ENCODE results near the gene PHLDB2. TPM values are rescaled to one million over a fixed set of nuclear protein-coding genes. Genes with fewer than 3 reads are reported as not detected.

PHLDB2 gene
- total and polyA plus RNA-seq, 2 of the 13 experiments (the other 11 are each of a cell fraction or from before 2014, with no cell fraction given), result 8.4 to 23.6 TPM

DNA sequence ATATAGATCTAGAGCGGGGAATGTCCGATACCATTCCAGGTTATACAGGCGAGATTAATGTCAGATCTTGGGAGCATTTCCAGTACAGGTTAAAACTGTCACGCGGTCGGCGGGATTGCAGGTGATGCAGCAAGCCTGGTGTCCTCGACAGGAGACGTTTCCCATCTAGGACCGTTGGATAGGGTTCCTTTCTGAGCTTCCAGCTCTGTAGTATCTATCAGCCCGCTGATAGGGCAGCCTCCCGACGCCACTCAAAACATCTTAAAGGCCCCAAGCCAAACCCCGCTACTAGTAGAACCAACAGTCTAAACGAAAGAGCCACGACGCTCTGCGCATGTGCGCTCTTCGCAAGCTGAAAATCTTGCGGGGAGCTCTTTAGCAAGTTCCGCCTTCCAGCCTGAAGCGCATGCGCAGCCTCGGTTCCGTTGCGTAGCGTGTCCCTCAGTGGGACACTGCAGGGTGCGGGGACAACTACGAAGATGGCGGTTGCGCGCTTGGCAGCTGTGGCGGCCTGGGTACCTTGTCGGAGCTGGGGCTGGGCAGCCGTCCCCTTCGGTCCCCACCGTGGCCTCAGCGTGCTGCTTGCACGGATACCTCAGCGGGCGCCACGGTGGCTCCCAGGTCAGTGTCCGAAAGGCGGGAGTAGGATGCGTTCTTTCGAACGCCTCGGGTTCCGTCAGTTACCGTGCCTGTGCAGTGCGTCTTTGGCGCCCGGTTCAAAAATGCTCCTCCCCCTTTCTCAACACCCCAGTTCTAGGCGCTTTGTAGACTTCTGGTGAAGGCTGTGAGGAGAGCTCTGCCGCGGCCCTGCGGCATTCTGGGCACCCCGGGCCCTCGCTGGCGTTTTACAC, 119.7 kb downstream of the PHLDB2 start, which contains the start of gene ABHD10 (continued):
- TF ChIP-seq, protein P1, sequence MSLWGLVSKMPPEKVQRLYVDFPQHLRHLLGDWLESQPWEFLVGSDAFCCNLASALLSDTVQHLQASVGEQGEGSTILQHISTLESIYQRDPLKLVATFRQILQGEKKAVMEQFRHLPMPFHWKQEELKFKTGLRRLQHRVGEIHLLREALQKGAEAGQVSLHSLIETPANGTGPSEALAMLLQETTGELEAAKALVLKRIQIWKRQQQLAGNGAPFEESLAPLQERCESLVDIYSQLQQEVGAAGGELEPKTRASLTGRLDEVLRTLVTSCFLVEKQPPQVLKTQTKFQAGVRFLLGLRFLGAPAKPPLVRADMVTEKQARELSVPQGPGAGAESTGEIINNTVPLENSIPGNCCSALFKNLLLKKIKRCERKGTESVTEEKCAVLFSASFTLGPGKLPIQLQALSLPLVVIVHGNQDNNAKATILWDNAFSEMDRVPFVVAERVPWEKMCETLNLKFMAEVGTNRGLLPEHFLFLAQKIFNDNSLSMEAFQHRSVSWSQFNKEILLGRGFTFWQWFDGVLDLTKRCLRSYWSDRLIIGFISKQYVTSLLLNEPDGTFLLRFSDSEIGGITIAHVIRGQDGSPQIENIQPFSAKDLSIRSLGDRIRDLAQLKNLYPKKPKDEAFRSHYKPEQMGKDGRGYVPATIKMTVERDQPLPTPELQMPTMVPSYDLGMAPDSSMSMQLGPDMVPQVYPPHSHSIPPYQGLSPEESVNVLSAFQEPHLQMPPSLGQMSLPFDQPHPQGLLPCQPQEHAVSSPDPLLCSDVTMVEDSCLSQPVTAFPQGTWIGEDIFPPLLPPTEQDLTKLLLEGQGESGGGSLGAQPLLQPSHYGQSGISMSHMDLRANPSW (CRISPR knock-in tag; IDR thresholded peaks at IDR 0.05; ENCODE audit: borderline replicate concordance), result no peak
- no peak for TF ChIP-seq ZNF180 (CRISPR knock-in tag; IDR thresholded peaks at IDR 0.05; ENCODE audit: borderline replicate concordance, low read depth)
- TF ChIP-seq ZNF7 (CRISPR knock-in tag; IDR thresholded peaks at IDR 0.05), result no peak
- no peak for TF ChIP-seq SMARCE1 (IDR thresholded peaks at IDR 0.05; ENCODE audit: borderline replicate concordance)
- 0 out of 2 replicates have a peak, but pooled peaks have one; percentile 58 for TF ChIP-seq CHCHD3 (CRISPR knock-in tag; IDR thresholded peaks at IDR 0.05)
- TF ChIP-seq, protein P2, sequence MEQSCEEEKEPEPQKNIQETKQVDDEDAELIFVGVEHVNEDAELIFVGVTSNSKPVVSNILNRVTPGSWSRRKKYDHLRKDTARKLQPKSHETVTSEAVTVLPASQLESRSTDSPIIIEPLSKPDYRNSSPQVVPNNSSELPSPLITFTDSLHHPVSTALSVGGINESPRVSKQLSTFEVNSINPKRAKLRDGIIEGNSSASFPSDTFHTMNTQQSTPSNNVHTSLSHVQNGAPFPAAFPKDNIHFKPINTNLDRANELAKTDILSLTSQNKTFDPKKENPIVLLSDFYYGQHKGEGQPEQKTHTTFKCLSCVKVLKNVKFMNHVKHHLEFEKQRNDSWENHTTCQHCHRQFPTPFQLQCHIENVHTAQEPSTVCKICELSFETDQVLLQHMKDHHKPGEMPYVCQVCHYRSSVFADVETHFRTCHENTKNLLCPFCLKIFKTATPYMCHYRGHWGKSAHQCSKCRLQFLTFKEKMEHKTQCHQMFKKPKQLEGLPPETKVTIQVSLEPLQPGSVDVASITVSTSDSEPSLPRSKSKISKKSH (CRISPR knock-in tag; IDR thresholded peaks at IDR 0.05; ENCODE audit: borderline replicate concordance), result peak; percentile 91; the same call in 1 of the 2 replicates
- TF ChIP-seq ATM (IDR thresholded peaks at IDR 0.05; ENCODE audit: borderline replicate concordance), result no peak
- peak; percentile 87; the same call in 1 of the 2 replicates for TF ChIP-seq ZNF230 (CRISPR knock-in tag; IDR thresholded peaks at IDR 0.05)
- TF ChIP-seq, protein P3, sequence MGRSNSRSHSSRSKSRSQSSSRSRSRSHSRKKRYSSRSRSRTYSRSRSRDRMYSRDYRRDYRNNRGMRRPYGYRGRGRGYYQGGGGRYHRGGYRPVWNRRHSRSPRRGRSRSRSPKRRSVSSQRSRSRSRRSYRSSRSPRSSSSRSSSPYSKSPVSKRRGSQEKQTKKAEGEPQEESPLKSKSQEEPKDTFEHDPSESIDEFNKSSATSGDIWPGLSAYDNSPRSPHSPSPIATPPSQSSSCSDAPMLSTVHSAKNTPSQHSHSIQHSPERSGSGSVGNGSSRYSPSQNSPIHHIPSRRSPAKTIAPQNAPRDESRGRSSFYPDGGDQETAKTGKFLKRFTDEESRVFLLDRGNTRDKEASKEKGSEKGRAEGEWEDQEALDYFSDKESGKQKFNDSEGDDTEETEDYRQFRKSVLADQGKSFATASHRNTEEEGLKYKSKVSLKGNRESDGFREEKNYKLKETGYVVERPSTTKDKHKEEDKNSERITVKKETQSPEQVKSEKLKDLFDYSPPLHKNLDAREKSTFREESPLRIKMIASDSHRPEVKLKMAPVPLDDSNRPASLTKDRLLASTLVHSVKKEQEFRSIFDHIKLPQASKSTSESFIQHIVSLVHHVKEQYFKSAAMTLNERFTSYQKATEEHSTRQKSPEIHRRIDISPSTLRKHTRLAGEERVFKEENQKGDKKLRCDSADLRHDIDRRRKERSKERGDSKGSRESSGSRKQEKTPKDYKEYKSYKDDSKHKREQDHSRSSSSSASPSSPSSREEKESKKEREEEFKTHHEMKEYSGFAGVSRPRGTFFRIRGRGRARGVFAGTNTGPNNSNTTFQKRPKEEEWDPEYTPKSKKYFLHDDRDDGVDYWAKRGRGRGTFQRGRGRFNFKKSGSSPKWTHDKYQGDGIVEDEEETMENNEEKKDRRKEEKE (IDR thresholded peaks at IDR 0.05), result no peak
- TF ChIP-seq ZNF678 (CRISPR knock-in tag; IDR thresholded peaks at IDR 0.05), result no peak
- no peak for TF ChIP-seq ZEB1 (IDR thresholded peaks at IDR 0.05; ENCODE audit: insufficient replicate concordance, low read depth)
- TF ChIP-seq MNT (IDR thresholded peaks at IDR 0.05), result no peak; the same call in 1 of the 2 replicates
- TF ChIP-seq ZNF772 (CRISPR knock-in tag; IDR thresholded peaks at IDR 0.05), result peak; percentile 61; the same call in 1 of the 2 replicates
- TF ChIP-seq ZNF780A (CRISPR knock-in tag; IDR thresholded peaks at IDR 0.05), result 0 out of 2 replicates have a peak, but pooled peaks have one; percentile 46
- TF ChIP-seq TP53 (CRISPR knock-in tag; conservative IDR thresholded peaks at IDR 0.05), result peak; percentile 84; the same call in 1 of the 2 replicates
- TF ChIP-seq POGK (CRISPR knock-in tag; conservative IDR thresholded peaks at IDR 0.05), result peak; percentile 83
- TF ChIP-seq ZNF660 (CRISPR knock-in tag; IDR thresholded peaks at IDR 0.05; ENCODE audit: borderline replicate concordance, low read depth), result no peak
- no peak for TF ChIP-seq HHEX (CRISPR knock-in tag; IDR thresholded peaks at IDR 0.05)
